Endothelial cell of hepatic sinusoid (primary cell): ENCODE data around the gene SMIM45.

Experiments used
- in situ Hi-C: cut with HindIII; loops from 2 replicates; pipeline ENCODE4 v1.10.0; 2017; ENCODE audit warnings: low sequenced_read_pairs

Gene SMIM45

GRCh38 chr22:41951898-41952474 is at the start of gene SMIM45:
SMIM45 (plus strand) TSS chr22:41952150.
- in situ Hi-C loops: no loop called here

GRCh38 chr22:41902932-41903421 is 49.0 kb upstream of the SMIM45 start:
- in situ Hi-C loops: no loop called here

- in situ Hi-C loops: no loop called here
Measured at GRCh38 chr22:41904450-41905410, 47.2 kb upstream of the SMIM45 start.

- in situ Hi-C loops: no loop called here
Measured at GRCh38 chr22:41905411-41906202, 46.3 kb upstream of the SMIM45 start.

- in situ Hi-C loops: no loop called here
Measured at GRCh38 chr22:41906822-41907221, 45.1 kb upstream of the SMIM45 start.

- in situ Hi-C loops: no loop called here
Measured at GRCh38 chr22:41907436-41908401, 44.2 kb upstream of the SMIM45 start.

GRCh38 chr22:41908411-41909309 is 43.3 kb upstream of the SMIM45 start:
- in situ Hi-C loops: no loop called here

GRCh38 chr22:41909310-41910049 is 42.5 kb upstream of the SMIM45 start:
- in situ Hi-C loops: no loop called here

GRCh38 chr22:41910050-41911000 is 41.6 kb upstream of the SMIM45 start:
- in situ Hi-C loops: no loop called here

- in situ Hi-C loops: no loop called here
Measured at GRCh38 chr22:41911001-41911611, 40.8 kb upstream of the SMIM45 start.

- in situ Hi-C loops: no loop called here
Measured at GRCh38 chr22:41912338-41913039, 39.5 kb upstream of the SMIM45 start.

- in situ Hi-C loops: no loop called here
Measured at GRCh38 chr22:41913040-41913719, 38.8 kb upstream of the SMIM45 start.

- in situ Hi-C loops: no loop called here
Measured at GRCh38 chr22:41913842-41914534, 38.0 kb upstream of the SMIM45 start.

GRCh38 chr22:41914611-41915034 is 37.3 kb upstream of the SMIM45 start:
- in situ Hi-C loops: no loop called here
